ENCODE results near the gene BHLHE23. TPM values are rescaled to one million over a fixed set of nuclear protein-coding genes. Genes with fewer than 3 reads are reported as not detected.

The BHLHE23 gene
- total RNA-seq, 1 donor from 2014 or later = not detected

- Histone ChIP-seq H3K4me1 (no peaks in the 10 kb centered on the region), H3K27me3 (no peaks in the 10 kb centered on the region), H3K27ac (no peak overlapping the region), H3K36me3 (no peaks in the 10 kb centered on the region), H3K9me3 (no peaks in the 10 kb centered on the region), H3K4me3 (no peak overlapping the region)
- TF ChIP-seq CTCF (IDR thresholded peaks at IDR 0.05) (no peak), POLR2A (IDR thresholded peaks at IDR 0.05) (no peak), POLR2AphosphoS5 (IDR thresholded peaks at IDR 0.05; ENCODE audit: insufficient read depth in 1 of 2, low read depth in 1 of 2) (no peak)
- no peak for DNase-seq (ENCODE audit: extremely low spot score in 2 of 2)
- intact Hi-C loops (cut with DNase I) = no loop called here
Observed at GRCh38 chr20:63025534-63026331, 19.0 kb upstream of the BHLHE23 start.

- TF ChIP-seq POLR2AphosphoS5 (IDR thresholded peaks at IDR 0.05; ENCODE audit: insufficient read depth in 1 of 2, low read depth in 1 of 2) (no peak), CTCF (IDR thresholded peaks at IDR 0.05) (no peak), POLR2A (IDR thresholded peaks at IDR 0.05) (no peak)
- no peak overlapping the region for H3K4me3 ChIP-seq
- no peak for DNase-seq (ENCODE audit: extremely low spot score in 2 of 2)
- intact Hi-C loops (cut with DNase I) = no loop called here
- no peaks in the 10 kb centered on the region for H3K4me1 ChIP-seq
- no peaks in the 10 kb centered on the region for H3K9me3 ChIP-seq
- H3K27me3 ChIP-seq = no peaks in the 10 kb centered on the region
- no peak overlapping the region for H3K27ac ChIP-seq
- H3K36me3 ChIP-seq = no peaks in the 10 kb centered on the region
Observed at GRCh38 chr20:63024573-63025392, 18.0 kb upstream of the BHLHE23 start.

GRCh38 chr20:63023936-63024571, 17.3 kb upstream of the BHLHE23 start:
- no peaks in the 10 kb centered on the region for H3K27me3 ChIP-seq
- no peaks in the 10 kb centered on the region for H3K4me1 ChIP-seq
- TF ChIP-seq POLR2AphosphoS5 (IDR thresholded peaks at IDR 0.05; ENCODE audit: insufficient read depth in 1 of 2, low read depth in 1 of 2) = no peak
- no peak for TF ChIP-seq CTCF (IDR thresholded peaks at IDR 0.05)
- no peak for TF ChIP-seq POLR2A (IDR thresholded peaks at IDR 0.05)
- H3K4me3 ChIP-seq = no peak overlapping the region
- no peak for DNase-seq (ENCODE audit: extremely low spot score in 2 of 2)
- no peak overlapping the region for H3K27ac ChIP-seq
- intact Hi-C loops (cut with DNase I) = no loop called here
- H3K36me3 ChIP-seq = no peaks in the 10 kb centered on the region
- no peaks in the 10 kb centered on the region for H3K9me3 ChIP-seq

GRCh38 chr20:63023071-63023935, 16.5 kb upstream of the BHLHE23 start:
- H3K4me1 ChIP-seq = no peaks in the 10 kb centered on the region
- H3K4me3 ChIP-seq = no peak overlapping the region
- DNase-seq (ENCODE audit: extremely low spot score in 2 of 2) = no peak
- no peaks in the 10 kb centered on the region for H3K27me3 ChIP-seq
- H3K9me3 ChIP-seq = no peaks in the 10 kb centered on the region
- TF ChIP-seq POLR2AphosphoS5 (IDR thresholded peaks at IDR 0.05; ENCODE audit: insufficient read depth in 1 of 2, low read depth in 1 of 2) (no peak), POLR2A (IDR thresholded peaks at IDR 0.05) (no peak), CTCF (IDR thresholded peaks at IDR 0.05) (no peak)
- intact Hi-C loops (cut with DNase I) = no loop called here
- H3K27ac ChIP-seq = no peak overlapping the region
- no peaks in the 10 kb centered on the region for H3K36me3 ChIP-seq

All from vagina (tissue), 2 donors.